Pancreas (tissue), 10 donors: ENCODE results near the gene FCHO2. TPM values are rescaled to one million over a fixed set of nuclear protein-coding genes. Genes with fewer than 3 reads are reported as not detected.

ENCODE experiments used
- ATAC-seq, 4 donors: fragments of 200-7000 bp; cut with Tn5 transposase; one replicate each; pipeline versions ENCODE4 v1.8.0 to v1.9.1; 2020; ENCODE audit warnings: mild to moderate bottlenecking in 4 of 4, moderate library complexity in 4 of 4
- DNase-seq, 6 donors: peaks; one replicate each; pipeline ENCODE4 v3.0.0-alpha.2; 2020
- FAIRE-seq: peaks from 2 replicates; lab custom pipeline; 2012; peaks lifted over from hg19 to GRCh38; lab: Jason Lieb, UNC
- H3K27ac ChIP-seq, 4 donors: fragments of 200-600 bp; sonication (generic); 1 replicate in 3 of 4; 2 replicates in 1 of 4; pipeline versions ENCODE4 v1.5.0 to v1.8.0; 2020
- H3K27me3 ChIP-seq, 4 donors: fragments of 200-600 bp; one replicate each; pipeline ENCODE4 v1.8.0; 2021
- H3K36me3 ChIP-seq, 3 donors: fragments of 200-600 bp; sonication (generic) in 1 of 3; one replicate each; pipeline versions ENCODE4 v1.5.0 to v1.8.0; 2020 to 2021
- H3K4me1 ChIP-seq, 3 donors: fragments of 200-600 bp; one replicate each; pipeline ENCODE4 v1.8.0; 2021
- H3K4me3 ChIP-seq, 4 donors: fragments of 200-600 bp; sonication (generic) in 2 of 4; one replicate each; pipeline versions ENCODE4 v1.5.0 to v1.8.0; 2020 to 2021
- H3K9me3 ChIP-seq, 4 donors: fragments of 200-600 bp; one replicate each; pipeline ENCODE4 v1.8.0; 2021
- WGBS, 2 donors: extraction: QIAGEN DNeasy Blood & Tissue Kit; methylation state at CpG; one replicate each; pipeline ENCODE4 v1.1.7; 2013; 5-methylcytosine and 5-hydroxymethylcytosine counted together
- intact Hi-C, 3 donors: fragments of 100-400 bp; cut with DNase I; formaldehyde crosslinking; loops; one replicate each; pipeline versions ENCODE4 v1.11.1 to v1.14.2; 2022
- polyA plus RNA-seq, 2 donors: library from polyadenylated mRNA; stranded (reverse); fragments of 200-250 nt; gene quantifications; one replicate each; pipeline ENCODE4 v1.2.3, GENCODE V29; 2013
- total RNA-seq, 6 donors: library from RNA; stranded (reverse); fragmentation: NEBNext Ultra II Directional in 4 of 6; extraction: Animal tissue kit (Norgen Biotek cat#: 25700) in 4 of 6; gene quantifications; one replicate each; pipeline versions ENCODE4 v1.2.1 to v1.2.4, GENCODE V29; 2021 to 2023
- TF ChIP-seq, protein P1 (sequence below), 4 donors: fragments of 200-600 bp; sonication (generic) in 3 of 4; IDR thresholded peaks; one replicate each; pipeline versions ENCODE4 v1.5.0 to v1.8.0; 2021; ENCODE audit warnings: antibody characterized with exemption in 4 of 4
- donor health status: healthy with polysubstance abuse.
- donor health status: DM: no; HTN: no; CAD: no; lungs with moderate emphysema.
- donor health status: DM: no; HTN: no; CAD: no.
- donor health status: control.
- donor health status: control.
- donor health status: Bipolar disorder and iron deficiency.
- donor health status: DM: yes; HTN: yes; CAD: no.
- donor health status: DM: no; HTN: no; CAD: no.
- donor health status: DM: no; HTN: no; CAD: no.
- donor health status: DM: yes; HTN: yes; CAD: no.

FCHO2 gene
- total and polyA plus RNA-seq, 8 donors: 4.6 to 28.1 (median 12.5) TPM

- FAIRE-seq (no peak), DNase-seq (no peak), ATAC-seq (peak in 2 of 4 donors; percentile 65 to 82)
- WGBS, 2 donors: 69 to 70% methylated on average over 2 of the region's 2 CpGs
- no peaks in the 10 kb centered on the region for H3K36me3 ChIP-seq
- no peaks in the 10 kb centered on the region for H3K27me3 ChIP-seq
- no peaks in the 10 kb centered on the region for H3K4me1 ChIP-seq
- intact Hi-C loops: no loop called here
- no peak overlapping the region for H3K4me3 ChIP-seq
- no peaks in the 10 kb centered on the region for H3K9me3 ChIP-seq
- TF ChIP-seq, protein P1, sequence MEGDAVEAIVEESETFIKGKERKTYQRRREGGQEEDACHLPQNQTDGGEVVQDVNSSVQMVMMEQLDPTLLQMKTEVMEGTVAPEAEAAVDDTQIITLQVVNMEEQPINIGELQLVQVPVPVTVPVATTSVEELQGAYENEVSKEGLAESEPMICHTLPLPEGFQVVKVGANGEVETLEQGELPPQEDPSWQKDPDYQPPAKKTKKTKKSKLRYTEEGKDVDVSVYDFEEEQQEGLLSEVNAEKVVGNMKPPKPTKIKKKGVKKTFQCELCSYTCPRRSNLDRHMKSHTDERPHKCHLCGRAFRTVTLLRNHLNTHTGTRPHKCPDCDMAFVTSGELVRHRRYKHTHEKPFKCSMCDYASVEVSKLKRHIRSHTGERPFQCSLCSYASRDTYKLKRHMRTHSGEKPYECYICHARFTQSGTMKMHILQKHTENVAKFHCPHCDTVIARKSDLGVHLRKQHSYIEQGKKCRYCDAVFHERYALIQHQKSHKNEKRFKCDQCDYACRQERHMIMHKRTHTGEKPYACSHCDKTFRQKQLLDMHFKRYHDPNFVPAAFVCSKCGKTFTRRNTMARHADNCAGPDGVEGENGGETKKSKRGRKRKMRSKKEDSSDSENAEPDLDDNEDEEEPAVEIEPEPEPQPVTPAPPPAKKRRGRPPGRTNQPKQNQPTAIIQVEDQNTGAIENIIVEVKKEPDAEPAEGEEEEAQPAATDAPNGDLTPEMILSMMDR (IDR thresholded peaks at IDR 0.05): no peak
- no peak overlapping the region for H3K27ac ChIP-seq
These were observed 176.9 kb downstream of the FCHO2 start for GRCh38 chr5:73132759-73133158.

DNA sequence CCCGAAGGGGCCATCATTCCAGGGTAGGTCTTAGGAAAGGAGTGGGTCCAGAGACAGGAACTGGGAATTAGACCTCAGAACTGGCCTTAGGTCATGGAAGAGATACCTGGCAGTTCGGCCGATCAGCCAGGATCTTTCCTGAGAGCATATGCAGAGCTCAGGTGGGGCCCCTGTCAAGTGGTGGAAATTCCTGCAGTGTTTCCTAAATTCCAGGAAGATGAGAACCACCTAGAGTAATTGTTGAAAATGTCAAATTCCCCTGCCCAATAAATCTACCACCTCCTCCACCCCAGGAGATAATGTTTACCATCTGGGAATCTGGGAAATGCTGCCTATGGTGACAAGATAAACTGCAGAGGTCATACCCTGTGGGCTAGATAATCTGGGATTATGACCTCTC, 179.2 kb downstream of the FCHO2 start:
- DNase-seq (no peak), ATAC-seq (no peak), FAIRE-seq (no peak)
- 88 to 89% methylated on average over 3 of the region's 3 CpGs for WGBS, 2 donors
- TF ChIP-seq, protein P1 (IDR thresholded peaks at IDR 0.05): no peak
- H3K9me3 ChIP-seq: no peaks in the 10 kb centered on the region
- H3K27me3 ChIP-seq: no peaks in the 10 kb centered on the region
- intact Hi-C loops: no loop called here
- H3K4me1 ChIP-seq: no peaks in the 10 kb centered on the region
- no peak overlapping the region for H3K27ac ChIP-seq
- no peak overlapping the region for H3K4me3 ChIP-seq
- no peaks in the 10 kb centered on the region for H3K36me3 ChIP-seq

DNA sequence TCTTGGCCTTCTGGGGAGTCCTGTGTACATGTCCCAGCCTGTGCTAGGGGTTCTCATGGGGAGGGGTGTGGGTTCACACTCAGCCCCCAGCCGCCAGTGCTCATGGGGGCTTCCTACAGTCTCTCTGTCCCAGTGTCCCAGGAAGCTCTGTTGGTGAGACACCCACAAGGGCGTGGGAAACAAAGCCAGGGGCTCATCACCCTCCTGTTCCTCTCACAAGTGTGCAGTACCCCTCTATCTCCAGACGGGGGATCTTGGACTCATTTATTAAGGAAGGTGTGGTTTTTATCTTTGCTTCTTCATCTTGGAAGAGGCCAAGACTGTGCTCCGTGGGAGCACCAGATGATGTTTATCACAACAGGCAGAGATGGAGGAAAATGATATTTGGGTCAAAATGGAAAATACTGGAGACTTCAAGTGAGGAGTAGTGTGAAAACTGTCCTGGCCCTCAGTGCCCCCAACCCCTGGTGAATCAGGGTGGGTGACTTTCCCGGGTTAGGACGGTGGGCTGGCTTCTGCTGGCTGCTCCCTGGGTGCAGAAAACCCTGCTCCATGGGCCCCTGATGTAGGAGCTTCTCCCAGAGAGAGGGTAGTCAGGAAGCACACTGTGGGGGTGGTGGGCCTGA, 179.7 kb downstream of the FCHO2 start:
- FAIRE-seq (no peak), ATAC-seq (no peak), DNase-seq (no peak)
- TF ChIP-seq, protein P1 (IDR thresholded peaks at IDR 0.05): no peak
- no peak overlapping the region for H3K27ac ChIP-seq
- no peaks in the 10 kb centered on the region for H3K4me1 ChIP-seq
- H3K36me3 ChIP-seq: no peaks in the 10 kb centered on the region
- 60 to 69% methylated on average over 6 of the region's 6 CpGs for WGBS, 2 donors
- no peaks in the 10 kb centered on the region for H3K27me3 ChIP-seq
- intact Hi-C loops: no loop called here
- no peaks in the 10 kb centered on the region for H3K9me3 ChIP-seq
- H3K4me3 ChIP-seq: no peak overlapping the region

DNA sequence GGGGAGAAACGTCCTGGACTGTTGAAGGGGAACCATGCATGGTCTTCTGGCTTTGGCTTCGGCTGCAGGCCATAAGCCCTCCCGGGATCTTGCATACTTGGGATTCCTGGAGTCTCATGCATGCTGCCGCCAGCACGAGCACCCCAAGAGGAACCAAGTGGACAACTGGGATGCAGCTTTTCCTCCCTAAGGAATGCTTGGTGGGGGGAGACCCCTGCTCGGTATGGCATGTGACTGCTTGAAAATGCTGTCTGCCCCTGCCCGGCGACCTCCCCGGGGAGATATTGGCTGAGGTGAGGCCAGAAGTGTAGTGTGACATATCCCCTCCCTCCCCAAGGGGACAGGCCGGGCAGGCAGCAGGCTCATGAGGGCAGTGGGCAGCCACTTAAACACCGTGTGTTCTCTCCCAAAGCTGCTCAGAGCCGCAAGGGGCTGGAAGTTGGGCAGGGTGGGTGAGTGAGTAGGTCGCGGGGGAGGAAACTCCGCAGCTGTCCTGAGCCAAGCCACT, 180.3 kb downstream of the FCHO2 start:
- Histone ChIP-seq H3K9me3 (no peaks in the 10 kb centered on the region), H3K4me1 (no peaks in the 10 kb centered on the region), H3K27ac (no peak overlapping the region), H3K36me3 (no peaks in the 10 kb centered on the region), H3K4me3 (no peak overlapping the region), H3K27me3 (no peaks in the 10 kb centered on the region)
- TF ChIP-seq, protein P1 (IDR thresholded peaks at IDR 0.05): no peak
- no peak for DNase-seq
- 66% methylated on average over 15 of the region's 15 CpGs for WGBS, 2 donors
- no peak for FAIRE-seq
- ATAC-seq: no peak
- intact Hi-C loops: no loop called here
